ENCODE data around the gene ALDOA.

The ALDOA gene

DNA sequence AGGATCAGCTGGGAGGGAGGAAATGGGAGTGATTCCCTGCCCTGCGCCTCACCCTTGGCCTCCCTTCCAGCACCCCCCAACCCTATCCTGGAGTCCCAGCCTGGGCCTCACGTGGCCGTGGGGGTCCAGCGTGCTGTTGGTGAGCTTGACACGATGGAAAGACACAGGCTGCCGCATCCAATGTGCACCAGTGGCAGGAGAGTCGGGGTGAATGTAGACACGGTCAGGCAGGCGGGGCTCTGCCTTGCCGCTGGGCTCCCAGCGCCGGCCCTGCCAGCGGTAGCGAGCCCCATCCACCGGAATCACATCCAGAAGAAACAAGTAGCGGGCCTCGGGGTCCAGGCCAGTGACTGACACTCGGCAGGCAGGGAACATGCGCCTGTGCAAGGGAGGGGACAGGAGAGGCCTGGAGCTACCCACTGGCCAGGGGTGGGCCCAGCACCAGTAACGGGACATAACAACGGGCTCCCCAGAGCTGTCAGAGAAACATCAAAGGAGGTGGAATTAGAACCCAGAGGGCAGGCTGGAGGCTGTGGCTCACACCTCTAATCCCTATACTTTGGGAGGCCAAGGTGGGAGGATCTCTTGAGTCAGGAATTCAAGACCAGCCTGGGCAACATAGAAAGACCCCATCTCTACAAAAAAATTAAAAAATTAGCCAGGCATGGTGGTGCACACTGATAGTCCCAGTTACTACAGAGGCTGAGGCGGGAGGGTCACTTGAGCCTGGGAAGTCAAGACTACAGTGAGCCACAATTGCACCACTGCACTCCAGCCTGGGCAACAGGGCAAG lies 23.5 kb downstream of the ALDOA start:
- no peak for DNase-seq (ENCODE audit: low read depth in 2 of 2)

DNA sequence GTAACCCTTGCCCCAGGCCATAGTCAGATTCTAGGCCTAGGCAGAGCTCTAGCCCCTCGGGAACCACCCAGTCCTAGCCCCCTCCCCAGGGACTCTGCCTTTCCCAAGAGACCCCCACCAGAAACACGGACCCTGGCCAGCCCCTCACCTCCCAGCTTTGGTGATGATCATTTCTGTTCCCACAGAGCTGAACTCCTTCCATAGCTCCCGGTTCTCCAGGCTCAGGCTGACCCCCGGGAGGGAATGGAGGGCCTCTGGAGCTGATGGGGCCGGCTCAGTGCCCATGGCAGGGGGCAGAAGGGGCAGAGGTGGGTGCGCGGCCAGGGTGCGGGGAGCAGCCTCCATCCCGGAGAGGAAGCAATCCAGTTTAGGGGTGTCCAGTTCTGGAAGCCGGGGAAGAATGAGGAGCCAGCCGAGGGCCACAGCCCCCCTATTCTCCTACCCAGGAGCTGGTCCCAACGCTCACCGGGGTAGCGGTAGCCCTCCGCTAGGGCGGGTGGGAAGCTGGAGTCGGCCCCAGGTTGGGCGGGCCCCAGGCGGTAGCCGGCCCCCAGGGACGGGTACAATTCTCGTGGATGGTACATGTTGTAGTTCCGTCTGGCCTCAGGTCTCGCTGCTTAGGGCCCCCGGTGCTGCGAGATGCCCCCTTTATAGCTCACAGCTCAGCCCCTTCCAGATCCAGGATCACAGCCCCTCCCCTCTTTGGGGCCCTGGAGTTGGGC lies 25.2 kb downstream of the ALDOA start:
- DNase-seq (ENCODE audit: low read depth in 2 of 2): no peak

DNA sequence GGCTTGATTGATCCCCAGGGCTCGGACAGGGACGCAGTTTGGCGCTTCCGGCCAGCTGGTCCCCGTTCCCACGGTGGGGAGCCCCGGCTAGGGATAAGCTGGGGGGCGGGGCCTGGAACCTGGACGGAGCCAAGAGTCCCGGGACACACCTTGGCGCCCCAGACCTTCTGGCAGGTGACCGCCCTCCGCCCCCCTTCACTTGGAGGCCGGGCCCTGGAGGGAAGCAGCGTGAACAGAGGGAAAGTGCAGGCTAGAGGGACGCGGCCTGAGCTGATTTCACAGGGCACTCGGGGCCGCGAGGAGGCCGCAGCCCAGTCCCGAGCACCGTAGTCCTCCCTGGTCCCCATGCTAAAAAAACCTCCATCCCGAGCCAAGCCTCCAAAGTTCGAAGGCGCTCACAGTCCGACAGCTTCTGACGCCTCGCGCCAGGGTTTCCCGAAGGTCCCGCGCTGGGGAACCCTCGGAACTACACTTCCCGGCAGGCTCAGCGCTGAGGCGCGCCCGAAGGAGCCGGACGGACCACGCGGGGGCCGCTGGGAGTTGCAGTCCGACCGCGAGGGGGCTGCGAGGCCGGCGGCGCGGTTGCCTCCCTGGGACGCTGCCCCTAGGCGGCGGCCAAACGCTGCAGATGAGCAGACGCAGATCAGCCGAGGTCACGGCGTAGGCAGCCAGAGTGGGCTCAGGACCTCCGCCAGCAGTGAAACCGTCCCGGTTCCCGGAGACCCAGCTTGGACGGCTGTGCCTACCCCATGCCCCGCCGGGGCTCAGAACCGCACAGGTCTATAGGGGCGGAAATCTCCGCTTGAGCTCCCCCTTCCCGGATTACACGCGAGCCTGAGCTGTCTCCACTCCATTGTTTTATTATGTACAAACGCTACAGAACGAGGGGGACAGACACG lies 26.2 kb downstream of the ALDOA start, which contains the start of gene TBX6:
TSS of gene TBX6 (minus strand) at position 451 of the 899 bp plus-strand sequence. CDS start 731 bp downstream, outside the sequence.
- DNase-seq (ENCODE audit: low read depth in 2 of 2): peak; percentile 89 to 93

DNA sequence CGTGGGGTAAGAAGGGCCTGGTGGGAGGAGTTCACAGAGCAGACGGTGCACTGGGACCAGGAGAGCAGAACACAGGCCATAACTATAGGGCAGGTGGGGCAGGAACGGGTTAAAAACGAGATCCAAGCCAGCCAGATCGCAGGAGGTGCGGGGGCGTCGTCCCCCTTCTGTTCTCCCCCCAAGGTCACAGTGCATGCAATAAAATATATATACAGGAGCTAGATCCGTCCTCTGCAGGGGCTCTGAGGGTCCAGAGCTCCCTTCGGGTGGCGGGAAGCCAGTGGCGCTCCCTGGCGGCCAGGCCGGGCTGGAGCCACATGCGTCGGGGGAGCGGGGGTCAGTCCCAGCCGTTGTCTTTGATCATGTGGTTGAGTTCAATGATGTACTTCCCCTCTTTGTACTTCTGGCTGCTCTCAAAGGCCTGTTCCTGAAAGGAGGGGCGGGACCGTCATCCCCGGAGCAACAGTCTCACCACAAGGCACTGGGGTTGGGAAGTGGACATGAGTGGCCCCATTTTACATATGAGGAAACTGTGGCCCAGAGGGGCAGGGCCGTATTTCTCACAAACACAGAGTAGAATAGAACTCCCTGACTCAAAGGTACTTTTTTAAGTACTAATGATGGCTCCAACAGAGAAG lies 26.9 kb downstream of the ALDOA start:
- peak; percentile 59 to 60 for DNase-seq (ENCODE audit: low read depth in 2 of 2)

DNA sequence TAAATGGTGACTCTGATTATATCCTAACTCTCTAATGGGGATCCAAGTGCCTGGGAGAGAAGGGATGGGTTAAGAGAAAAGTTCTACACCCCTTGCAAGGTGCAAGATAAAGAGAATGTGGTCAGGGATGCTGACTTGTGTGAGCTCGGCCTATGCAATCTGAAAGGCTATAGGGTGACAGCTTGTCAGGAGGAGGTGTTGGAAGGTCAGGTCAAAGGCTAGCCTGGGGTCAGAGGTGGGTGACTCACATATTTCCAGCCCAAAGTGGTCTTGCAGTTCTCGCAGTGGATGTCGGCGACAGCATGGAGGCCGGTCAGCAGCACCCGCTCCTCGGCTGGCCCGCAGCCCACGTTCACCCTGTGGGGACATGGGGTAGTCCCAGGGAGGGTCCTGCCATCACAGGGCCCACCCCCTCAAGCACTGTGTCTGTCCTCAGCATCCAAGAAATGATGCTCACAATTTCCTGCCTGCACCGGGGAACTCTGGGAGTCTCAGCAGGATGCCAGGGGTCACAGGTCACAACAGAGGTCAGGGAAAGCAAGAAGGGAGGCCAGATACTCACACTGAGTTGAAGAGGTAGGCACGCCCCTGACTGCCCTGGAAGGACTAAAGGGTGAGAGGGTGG lies 29.1 kb downstream of the ALDOA start:
- no peak for DNase-seq (ENCODE audit: low read depth in 2 of 2)

DNA sequence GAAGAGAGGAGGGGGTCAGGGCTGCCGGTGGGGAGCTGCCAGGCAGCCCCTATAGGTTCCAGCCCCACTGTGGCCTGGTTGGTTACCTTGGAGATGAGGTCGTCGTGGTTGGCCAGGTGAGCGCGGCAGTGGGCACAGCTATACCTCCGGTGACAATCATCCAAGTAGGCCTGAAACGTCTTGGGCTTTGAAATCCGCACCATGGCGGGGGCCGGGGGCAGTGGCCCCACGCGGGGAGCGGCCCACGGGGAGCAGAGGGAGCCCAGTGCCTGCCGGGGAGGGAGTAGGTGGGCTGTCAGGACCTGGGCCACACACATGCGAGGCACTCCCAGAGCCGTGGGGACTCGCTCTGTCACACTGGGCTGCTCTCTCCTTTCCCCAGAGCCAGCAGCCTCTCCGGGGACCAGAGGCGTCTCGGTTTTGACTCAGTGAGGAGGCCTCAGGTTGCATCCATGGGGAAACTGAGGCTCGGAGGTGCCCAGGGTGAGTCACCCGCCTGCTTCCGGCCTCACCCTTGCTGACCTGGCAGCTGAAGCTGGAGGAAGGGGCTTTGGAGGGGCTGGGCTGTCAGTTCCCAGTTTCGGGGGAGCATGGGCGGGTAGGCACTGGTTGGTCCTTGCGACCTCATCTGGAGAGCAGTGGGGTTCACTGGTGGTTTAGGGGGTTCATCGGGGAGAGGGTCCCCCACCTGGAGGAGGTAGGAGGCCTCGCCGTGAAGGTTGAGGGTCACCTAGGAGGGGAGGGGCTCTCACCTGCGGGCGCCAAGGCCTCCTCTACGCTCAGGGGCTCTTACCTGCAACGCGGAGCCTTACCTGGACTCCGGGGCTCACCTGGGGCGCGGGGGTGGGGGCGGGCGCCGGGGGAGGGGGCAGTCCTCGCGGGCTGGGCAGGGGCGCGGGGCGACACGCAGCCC lies 29.9 kb downstream of the ALDOA start:
- DNase-seq (ENCODE audit: low read depth in 2 of 2): no peak

DNA sequence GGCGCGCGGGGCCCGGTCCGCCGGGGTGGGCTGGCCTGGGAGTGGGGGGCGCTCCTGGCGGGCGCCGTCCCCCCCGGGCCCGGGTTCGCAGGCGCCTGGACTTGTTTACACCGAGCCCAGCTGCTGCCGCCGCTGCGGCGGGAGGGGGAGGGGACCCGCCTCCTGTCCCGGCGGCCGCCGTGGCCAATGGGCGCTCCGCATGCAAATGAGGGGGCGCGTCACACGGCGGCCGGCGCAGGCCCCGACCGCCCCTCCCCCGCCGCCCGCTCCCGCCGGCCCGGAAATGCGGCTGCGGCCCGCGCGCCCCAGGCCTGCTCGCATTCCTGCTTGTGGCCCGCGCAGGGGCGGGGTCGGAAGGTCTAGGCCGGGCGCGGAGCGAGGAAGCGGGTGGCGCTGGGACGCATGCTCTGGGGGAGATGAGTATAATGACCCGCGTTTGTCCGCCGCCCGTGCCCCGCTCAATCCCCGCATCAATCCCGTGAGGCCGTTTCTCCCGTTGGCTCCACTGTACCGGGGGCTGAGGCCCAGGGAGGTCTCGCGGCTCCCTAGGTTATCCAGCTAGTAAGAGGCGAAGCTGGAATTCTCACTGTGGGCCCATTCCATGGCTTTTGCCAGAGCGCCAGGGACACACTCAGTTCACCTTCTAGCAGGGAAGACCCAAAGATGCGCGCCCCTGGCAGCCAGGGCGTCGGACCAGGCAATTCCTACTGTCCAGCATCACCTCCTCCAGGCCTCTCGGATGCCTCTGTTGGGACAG lies 30.7 kb downstream of the ALDOA start, which contains the start of gene YPEL3:
TSS of gene YPEL3 (minus strand) at position 109 of the 757 bp plus-strand sequence. CDS start 731 bp downstream, outside the sequence.
- peak; percentile 68 to 84 for DNase-seq (ENCODE audit: low read depth in 2 of 2)

DNA sequence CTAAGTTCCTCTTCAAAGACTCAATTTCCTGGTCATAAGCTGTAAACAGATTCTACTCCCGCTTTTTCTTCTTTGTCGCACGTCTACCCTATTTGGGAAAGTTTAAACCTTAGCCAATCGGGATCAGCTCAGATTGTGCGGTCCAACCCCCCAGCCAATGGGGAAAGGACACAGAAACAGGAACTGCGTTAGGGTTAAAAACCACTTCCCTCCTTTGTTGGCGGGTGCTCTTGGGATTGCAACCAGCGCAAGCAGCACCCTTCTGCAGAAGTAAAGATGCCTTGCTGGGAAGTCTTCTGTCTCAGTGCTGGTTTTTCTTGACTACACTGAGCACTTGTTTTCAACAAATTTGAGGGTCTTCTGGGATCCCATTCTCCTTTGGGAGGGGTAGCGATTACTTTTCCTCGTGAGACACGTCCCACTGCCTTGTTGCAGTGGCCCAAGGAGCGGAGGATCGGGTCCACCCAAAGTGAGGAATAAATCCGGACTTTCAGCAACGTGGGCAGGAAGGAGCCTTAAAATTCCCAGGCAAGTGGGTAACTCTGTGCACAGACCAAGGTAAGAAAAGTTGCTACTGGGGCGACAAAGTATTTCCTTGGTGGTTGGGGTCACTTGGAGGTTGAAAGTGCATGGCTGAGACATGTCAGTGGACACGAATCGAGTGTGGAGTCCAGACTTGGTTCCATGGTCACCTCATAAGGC lies 31.5 kb downstream of the ALDOA start:
- DNase-seq (ENCODE audit: low read depth in 2 of 2): no peak

DNA sequence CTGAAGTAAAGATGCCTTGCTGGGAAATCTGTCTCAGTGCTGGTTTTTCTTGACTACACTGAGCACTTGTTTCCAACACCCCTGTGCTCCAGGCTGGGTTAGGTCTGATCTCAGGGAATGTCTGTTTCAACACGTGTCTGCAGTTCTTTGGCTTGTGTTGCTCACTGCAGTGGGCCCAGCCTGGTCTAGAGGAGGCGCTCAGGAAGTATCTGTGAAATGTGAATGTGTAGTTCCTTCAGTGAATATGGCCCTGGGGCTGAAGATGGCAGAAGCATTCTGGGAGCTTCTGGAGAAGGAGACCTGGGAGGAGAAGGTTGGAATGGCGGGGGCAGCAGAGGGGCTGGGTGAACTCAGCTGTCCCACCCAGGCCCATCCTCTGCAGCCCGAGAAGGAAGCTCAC lies 38.5 kb downstream of the ALDOA start:
- DNase-seq (ENCODE audit: low read depth in 2 of 2): no peak

DNA sequence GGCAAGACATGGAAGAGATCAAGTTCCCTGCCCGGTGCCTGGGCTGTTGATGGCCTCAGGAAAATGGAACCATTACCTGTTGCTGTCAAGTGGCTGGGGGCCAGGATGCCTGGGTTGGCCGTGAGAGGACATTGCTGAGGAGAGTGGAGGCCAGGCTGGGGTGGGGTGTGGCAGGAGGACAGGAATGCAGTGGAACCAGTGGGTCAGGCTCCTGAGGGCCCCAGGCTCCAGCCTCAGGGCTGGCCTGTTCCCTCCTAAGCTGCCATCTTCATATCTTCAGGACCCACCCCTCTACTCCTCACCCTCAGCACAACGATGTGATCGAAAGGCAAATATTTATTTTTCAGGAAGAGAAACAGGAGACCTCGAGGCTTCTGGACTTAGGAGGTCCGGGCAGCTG lies 38.9 kb downstream of the ALDOA start:
- no peak for DNase-seq (ENCODE audit: low read depth in 2 of 2)

DNA sequence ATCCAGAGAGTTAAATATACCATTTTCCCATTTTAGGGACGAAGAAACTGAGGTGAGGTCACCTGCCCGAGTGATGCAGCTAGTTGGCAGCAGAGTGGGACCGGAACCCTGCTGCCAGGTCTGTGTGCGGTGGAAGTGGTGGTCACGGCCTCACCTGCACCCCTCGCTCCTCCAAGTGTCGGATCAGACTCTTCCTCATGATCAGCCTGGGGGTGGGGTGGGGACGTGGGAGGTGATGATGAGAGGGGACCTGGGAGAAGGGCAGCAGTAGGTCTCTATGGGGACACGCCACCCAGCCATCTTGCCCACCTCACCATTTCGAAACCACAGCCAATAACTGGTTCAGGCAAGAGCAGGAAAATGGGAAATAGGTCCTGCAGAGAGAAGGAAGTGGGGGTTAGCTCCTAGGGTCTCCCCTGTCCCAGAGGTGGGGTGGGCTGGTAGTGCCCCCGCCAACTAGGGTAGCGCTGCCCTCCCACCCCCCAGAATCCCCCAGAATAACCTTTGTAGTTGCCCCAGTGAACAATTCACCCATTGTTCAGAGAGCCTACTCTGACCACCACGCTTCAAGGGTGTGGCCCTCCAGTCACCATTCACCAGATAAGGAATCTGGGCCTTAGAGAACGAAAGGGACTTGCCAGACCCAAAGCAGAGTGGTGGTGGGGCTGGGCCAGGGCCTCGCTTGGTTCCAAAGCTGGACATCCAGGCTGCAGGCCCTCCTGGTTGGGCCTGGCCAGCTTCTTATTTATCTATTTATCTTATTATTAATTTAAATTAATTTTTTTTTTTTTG lies 42.7 kb downstream of the ALDOA start:
- DNase-seq (ENCODE audit: low read depth in 2 of 2): no peak

DNA sequence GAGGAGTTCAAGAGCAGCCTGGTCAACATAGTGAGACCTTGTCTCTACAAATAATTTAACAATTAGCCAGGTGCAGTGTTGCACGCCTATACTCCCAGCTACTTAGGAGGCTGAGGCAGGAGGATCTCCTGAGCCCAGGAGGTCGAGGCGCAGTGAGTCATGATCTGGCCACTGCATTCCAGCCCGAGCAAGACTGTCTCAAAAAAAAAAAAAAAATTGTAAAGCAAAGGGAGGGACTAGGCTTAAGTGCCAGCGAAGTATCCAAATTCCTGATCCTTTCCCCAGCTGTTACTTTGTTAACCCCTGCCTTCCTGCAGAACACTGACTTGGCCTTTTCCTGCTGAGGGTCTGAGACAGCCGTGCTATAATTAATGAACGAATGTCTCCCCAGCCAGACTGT lies 45.1 kb downstream of the ALDOA start:
- no peak for DNase-seq (ENCODE audit: low read depth in 2 of 2)

DNA sequence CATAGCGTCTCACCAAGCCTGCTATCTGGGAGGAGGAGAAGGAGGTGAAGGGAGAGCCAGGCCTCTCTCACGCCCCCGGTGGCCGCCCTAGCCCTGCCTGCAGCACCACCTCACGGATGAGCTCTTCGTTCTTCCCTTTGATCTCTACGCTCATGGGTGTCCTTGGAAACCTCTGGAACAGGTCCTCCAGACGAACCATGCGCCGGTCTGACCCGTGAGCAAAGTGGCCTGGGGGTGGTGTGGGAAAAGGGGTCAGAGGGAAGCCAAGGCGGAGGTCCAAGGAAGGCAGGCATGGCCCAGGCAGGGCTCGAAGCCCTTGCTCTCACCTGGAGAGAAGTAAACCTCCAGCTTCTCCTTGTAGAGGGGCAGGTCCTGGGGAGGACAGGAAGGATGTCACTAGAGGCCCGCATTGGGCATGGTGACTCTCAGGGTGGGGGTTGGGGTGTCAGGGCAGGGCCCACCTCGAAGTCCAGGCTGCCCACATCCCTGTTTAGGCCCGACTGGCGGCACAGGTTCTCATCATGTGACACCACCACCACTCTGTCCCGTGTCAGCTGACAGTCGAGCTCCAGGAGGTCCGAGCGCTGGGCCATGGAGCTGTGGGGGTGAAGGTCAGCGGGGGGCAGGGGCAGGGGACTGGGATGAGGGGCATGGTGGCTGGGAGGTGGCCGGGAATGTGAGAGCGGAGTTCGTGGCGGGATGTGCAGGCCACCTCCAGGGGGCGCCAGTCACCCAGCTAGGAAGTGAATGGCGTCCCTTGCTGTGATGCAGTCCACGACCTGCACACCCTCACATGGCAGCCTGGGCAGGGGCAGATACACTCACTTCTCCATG lies 46.9 kb downstream of the ALDOA start:
- DNase-seq (ENCODE audit: low read depth in 2 of 2): peak; percentile 52 to 64

DNA sequence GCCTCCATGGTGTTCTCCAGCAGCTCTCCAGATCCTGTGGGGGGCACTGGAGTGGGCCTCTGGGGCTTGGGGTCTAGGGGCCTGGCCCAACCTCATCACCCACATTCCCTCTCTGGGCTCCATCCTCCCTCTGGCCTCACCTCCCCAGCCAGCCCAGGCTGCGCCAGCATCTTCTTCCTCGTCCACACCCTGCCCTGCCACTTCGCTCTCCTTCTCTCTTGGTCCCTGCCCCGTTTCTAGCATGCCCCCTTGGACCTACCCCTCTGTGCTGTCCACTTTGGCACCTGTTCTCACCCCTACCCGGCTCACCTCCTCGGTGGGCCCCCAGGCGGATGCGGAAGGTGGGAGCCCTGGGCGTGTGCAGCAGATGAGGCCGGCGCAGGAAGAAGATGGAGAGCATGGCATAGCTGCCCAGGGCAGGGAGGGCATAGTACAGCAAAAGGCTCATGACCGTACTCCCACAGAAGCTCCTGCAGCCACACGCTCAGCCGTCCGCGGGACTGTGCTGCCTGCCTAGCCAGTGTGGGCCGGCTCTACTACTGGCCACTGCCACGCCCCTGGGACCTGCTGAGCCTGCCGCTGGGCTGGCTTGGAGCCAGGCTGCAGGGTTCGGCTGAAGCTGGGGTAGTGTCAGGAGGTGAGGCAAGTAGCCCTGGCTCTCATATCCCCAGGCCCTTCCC lies 47.6 kb downstream of the ALDOA start, which contains the start of gene GDPD3:
TSS of gene GDPD3 (minus strand) at position 507 of the 680 bp plus-strand sequence. CDS start at position 448, 59 bp downstream.
- no peak for DNase-seq (ENCODE audit: low read depth in 2 of 2)

DNA sequence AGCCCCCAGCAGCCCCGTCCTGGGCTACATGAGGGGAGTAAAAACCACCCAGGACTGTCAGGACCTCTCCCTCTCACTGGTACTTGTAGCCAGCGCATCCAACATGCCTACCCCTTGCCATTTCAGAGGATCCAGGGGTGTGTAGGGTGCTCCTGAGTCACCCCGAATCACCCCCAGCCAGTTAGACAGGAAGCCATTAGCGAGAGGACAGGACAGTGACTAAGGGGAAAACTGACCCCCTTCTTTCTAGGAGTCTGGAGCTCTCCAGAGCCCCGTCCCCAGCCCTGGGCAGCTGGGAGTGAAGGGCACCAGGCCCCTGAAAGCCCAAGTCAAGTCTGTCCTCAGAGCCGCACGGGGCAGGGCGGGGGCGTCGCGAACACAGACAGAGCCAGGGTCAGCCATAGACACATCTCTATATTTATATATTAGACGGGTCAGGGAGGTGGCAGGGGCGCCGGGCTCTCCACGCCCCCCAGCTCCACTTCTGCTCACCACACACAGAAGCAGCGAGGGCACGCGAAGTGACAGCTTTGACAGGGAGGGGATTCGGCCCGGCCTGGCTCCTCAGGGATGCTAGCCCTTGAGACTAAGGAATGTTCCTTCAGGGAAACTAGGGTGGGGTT lies 48.3 kb downstream of the ALDOA start:
- DNase-seq (ENCODE audit: low read depth in 2 of 2): no peak

DNA sequence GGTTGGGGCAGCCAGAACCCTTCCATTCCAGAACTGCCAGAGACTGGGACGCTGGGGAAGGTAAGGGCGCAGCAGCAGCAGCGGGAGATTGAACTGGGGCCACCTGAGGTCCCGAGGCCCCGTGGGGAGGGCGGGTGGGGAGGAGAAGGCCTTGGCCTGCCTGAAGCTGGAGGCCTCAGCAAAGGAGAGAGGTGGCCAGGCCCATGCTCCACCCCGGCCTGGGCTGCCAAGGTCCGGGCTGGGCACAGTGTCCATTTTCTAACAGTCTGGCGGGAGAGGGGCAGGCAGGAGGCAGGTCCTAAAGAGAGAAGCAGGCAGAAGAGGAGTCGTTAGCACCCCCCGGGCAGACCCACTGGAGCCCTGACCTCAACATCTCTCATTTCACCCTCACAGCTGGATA lies 48.9 kb downstream of the ALDOA start:
- no peak for DNase-seq (ENCODE audit: low read depth in 2 of 2)

All from stimulated activated CD4-positive, alpha-beta T cell treated with anti-CD3 and anti-CD28 coated beads, Interleukin-15, amount 100 ng/mL, for 48 hours (primary cell).